SIG-M5 (cell line): ENCODE results near the gene ADGRV1.

ENCODE experiments used
- DNase-seq: peaks from one replicate; lab custom pipeline; 2025; lab: John Stamatoyannopoulos, UW

The ADGRV1 gene

GRCh38 chr5:91109634-91110033, 551.0 kb downstream of the ADGRV1 start:
- DNase-seq = no peak

- no peak for DNase-seq
Observed at GRCh38 chr5:91110686-91111085, 552.1 kb downstream of the ADGRV1 start.

DNA sequence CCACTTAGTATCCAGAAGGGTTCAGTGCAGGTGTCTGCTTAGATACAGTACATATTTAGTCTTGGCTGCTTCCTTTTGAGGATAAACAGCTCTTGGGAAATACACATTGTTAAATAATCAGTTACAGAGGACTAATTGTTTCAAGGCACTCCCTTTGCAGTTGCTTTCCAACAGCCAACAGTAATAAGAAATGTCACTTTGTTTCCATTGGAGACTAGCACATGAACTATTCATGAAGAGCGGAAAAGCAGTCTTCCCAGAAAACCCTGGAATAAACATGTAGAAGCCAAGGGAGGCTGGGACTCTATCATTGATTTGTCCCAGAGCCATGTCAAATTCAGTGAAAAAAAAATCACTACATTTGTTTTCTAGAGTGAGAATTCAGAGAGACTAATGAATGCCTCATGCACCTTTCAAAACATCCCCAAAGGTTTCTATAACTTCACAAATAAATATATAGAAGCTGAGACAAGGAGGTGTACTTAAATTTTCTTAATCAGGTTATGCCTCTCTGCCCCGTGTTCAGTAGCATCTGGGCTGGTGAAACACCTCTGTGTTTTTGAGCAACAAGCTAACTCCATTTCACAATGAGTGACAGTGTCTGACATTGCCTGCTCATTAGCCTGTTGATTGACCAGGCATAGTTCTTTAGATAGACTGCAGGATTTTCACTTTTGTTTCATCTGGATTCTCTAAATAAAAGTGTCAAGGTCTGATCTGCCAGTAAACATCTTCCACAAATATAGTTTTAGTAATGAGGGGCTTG, 553.1 kb downstream of the ADGRV1 start:
- no peak for DNase-seq

DNA sequence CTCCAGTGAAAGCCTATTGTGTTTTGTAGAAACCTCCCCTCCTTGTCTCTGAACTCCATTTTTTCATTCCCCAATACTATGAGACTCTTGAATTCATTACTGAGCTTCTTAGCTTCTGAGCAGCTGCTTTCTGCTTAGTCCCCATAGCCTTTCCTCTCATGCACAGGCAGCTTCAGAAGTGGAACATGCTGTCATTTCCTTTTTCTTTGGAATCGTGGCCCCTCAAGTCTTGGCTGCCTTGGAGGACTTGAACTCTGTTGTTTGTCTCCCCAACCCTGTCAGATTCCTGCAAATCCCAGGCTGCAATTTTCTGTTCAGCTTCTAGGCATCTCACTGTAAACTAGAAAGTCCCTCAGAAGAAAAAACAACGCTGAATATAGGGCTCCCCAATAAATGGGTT, 556.1 kb downstream of the ADGRV1 start:
- DNase-seq = no peak

DNA sequence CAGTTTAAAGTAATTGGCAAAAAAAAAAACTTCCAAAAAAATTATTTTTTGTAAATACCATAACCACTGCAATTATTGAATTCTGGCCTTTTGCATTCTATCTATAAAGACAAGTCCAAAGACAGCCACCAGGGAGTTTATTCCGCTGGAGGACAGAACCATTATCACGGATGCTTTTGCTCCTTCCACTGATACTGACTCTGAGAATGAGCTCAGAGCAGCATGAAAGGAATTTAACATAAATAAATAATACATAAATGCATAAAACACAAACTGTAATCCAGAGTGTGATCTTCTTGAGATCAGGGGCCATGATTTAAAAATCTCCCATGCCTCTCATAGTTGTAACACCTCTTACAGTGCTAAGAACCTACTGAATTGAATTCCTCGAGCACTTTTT, 559.8 kb downstream of the ADGRV1 start:
- DNase-seq = no peak

GRCh38 chr5:91118796-91119195, 560.2 kb downstream of the ADGRV1 start:
- DNase-seq = no peak

DNA sequence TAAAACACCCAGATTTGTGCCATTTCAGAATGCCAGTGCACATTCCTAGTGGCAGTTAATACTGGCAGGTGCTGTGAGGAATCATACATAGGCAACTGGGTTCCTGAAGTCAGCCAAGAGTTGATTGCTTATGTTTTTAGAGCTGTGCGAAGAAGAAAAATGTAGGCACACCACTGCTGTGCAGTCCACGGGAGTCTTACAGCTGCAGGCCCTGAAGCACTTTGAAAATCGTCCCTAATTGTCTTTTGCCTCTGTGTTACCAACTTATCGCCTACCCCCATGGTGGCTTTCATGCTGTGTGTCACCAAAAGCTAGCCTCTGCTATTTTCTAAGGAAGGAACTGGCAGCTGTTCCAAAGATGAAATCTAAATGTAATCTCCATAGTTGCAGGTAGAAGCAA, 560.6 kb downstream of the ADGRV1 start:
- DNase-seq = no peak

DNA sequence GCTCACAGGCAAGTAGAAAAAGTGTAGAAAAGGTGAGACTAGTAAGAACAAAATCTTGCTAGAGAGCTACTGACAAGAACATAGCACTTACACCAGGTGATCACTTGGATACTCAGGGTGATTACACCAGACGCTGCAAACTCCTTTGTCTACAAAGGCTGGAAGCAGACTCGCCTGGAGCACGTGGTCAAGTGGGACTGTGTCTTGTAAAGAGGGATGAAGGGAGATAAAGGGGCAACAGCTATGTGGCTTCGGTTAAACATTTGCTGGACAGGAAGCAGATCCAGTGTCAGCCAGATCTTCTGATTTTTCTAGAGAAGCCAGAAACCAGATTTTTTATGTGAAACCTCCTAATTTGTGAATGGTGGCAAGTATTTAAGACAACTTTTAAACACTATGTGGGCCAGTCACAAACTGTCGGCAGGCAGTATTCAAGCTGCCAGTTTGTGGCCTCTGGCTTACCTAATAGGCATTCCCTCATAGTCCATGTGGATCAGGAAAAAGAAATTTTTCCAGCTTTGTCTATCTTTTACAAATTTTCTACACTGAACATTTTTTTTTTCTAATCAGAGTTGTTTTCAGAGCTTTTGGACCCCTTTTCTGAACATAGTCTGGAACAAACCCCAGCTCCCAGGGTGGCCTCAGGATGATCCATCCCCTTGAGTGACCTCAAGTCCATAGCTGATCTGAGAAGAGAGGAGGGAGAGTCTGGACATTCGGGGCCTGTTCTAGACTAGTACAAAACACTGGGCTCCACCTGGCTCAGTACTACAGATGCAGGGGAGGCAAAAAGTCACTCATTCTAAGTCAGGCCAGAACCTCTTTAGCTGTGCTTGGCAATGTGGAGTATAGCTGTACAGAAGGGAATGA, 561.6 kb downstream of the ADGRV1 start:
- no peak for DNase-seq

DNA sequence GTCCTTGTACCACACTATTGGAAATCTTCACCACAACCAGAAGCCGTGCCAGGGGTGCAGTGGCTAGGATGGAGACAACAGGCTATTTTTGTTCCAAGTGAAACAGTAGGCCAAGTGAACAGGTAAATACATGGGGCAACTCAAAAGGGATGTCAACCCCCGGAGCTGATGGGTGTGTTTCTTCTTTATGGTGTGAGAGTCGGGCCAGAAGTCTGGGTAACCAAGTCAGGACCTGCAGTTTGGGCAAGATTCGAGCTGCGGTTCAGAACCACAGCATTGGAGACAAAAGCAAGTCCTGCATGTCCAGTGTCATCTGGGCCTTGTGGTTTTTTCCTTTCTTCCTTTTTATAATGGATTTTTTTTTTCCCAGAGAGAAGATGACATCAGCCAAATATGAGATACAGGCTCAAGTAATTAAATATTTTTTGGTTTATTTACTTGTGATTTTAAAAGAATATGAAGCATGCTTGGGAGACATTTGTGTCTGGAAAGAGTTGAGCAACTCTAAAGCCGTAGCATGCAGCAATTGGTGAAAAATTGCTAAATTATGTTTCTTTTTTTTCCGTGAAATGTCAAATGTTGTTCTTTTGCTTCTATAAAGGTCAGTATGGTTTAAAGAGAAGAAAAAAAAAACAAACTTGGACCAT, 562.9 kb downstream of the ADGRV1 start:
- no peak for DNase-seq

GRCh38 chr5:91122651-91123050, 564.1 kb downstream of the ADGRV1 start:
- no peak for DNase-seq

DNA sequence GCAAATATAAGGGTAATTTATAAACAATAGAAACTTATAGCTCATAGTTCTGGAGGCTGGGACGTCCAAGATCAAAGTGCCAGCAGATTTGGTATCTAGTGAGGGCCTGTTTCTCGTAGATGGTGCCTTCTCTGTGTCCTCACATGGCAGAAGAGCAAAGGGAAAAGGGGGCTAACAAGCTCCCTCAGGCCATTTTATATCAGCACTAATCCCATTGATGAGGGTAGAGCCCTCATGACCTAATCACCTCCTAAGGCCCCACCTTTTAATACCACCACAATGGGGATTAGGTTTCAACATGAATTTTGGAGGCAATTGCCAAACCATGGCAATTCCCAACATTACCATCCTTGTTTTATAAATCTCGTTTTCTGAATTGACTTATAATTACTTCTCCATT, 564.7 kb downstream of the ADGRV1 start:
- no peak for DNase-seq

- no peak for DNase-seq
Observed at GRCh38 chr5:91123901-91124300, 565.3 kb downstream of the ADGRV1 start.

DNA sequence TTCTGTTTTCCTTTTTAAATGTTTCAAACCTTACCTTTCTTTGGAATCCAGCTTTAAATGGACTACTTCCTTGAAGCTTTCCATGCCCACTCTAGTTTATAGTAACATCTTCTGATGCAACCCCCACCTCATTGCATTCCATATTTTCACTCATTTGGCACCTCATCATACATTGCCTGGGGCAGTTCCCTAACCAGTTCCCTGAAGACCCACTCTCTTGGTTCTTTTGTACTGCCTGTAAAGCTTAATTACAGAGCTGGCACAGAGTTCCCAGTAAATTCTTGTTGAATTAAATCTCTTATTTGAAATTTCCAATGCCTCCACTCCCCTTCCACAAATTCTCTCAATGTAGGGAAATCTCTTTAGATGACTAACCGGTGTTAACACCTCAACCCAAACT, 567.3 kb downstream of the ADGRV1 start:
- no peak for DNase-seq

DNA sequence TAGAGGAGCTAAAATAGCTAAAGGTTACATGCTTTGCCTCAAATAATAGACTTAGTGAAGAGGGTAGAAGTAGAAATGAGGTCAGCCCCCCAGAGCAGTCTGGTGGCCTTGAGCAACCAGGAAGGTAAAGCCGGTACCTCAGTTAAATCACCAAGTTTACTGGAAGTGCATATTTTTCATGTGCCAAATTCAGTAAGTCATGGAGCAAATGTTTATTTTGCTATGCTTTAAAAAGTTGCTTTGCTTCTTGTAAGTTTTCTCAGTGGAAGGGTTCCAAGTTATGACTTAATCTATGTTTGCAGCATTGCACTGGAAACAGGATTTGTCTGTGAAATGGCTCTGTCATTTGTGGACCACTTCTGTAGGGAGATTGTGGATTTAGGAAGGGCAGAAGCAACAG, 567.9 kb downstream of the ADGRV1 start:
- DNase-seq = no peak

- DNase-seq = no peak
Observed at GRCh38 chr5:91126888-91127287, 568.3 kb downstream of the ADGRV1 start.

GRCh38 chr5:91127456-91128081, 569.0 kb downstream of the ADGRV1 start:
- DNase-seq = no peak

- no peak for DNase-seq
Observed at GRCh38 chr5:91128604-91129003, 570.0 kb downstream of the ADGRV1 start.

GRCh38 chr5:91129748-91130147, 571.2 kb downstream of the ADGRV1 start:
- no peak for DNase-seq

- DNase-seq = no peak
Observed at GRCh38 chr5:91130759-91131158, 572.2 kb downstream of the ADGRV1 start.

DNA sequence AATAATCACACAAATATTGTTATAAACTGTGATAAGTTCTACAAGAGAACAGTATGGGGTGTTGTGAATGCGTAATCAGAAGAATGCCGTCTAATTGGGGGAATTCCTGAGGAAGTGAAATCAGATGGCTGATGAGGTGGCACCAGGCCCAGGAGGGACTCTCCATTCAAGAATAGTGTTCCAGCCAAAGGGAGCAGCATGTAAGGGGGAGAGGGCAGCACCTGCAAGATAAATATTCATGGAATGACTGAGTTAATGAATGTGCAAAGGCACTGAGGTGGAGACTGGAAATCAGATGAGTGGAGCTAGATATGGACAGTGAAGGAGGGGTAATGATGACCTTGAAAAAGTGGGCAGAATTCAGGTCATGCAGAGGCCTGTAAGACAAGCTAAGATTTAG, 574.0 kb downstream of the ADGRV1 start:
- DNase-seq = no peak

GRCh38 chr5:91133183-91133582, 574.6 kb downstream of the ADGRV1 start:
- no peak for DNase-seq

DNA sequence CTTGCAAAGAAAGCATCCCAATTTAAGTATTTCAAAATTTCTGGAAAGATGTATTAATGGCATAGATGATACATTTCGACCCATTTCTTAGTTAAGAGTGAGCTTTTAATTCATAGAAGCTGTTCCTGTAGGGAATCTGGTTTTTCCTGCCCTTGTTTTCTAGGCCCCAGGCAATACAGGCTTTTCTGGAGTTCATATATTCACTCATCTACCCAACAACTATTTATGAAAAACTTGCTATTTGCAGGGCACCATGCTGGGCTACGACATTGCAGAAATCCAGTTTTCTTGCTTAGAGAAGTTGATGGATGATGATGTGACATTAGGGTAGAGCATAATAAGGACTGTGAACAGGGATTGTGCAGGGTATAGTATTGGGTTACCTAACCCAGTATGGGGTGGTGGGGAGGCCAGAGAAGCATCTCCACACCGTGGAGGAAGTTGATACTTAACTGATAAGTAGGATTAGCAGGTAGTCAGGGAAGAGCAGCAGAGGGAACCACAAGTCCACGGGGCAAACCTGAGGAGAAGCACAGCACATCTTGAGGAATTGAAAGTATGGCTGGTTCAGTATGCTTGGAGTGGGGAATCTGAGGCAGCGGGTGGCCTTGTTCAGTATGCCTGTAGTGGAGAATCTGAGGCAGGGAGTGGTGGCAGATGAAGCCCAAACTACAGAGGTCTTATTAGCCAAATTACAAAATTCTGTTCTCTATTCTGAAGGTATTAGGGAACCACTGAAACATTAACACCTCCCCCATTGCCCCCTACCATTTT, 577.1 kb downstream of the ADGRV1 start:
- DNase-seq = no peak
